ENCODE results near the gene ABL1. TPM values are rescaled to one million over a fixed set of nuclear protein-coding genes. Genes with fewer than 3 reads are reported as not detected.
A peak's percentile ranks its signal among the peaks of the same experiment; 100 is the strongest.

The ABL1 gene
- polyA plus RNA-seq, 1 donor from 2014 or later, result 18.5 TPM

DNA sequence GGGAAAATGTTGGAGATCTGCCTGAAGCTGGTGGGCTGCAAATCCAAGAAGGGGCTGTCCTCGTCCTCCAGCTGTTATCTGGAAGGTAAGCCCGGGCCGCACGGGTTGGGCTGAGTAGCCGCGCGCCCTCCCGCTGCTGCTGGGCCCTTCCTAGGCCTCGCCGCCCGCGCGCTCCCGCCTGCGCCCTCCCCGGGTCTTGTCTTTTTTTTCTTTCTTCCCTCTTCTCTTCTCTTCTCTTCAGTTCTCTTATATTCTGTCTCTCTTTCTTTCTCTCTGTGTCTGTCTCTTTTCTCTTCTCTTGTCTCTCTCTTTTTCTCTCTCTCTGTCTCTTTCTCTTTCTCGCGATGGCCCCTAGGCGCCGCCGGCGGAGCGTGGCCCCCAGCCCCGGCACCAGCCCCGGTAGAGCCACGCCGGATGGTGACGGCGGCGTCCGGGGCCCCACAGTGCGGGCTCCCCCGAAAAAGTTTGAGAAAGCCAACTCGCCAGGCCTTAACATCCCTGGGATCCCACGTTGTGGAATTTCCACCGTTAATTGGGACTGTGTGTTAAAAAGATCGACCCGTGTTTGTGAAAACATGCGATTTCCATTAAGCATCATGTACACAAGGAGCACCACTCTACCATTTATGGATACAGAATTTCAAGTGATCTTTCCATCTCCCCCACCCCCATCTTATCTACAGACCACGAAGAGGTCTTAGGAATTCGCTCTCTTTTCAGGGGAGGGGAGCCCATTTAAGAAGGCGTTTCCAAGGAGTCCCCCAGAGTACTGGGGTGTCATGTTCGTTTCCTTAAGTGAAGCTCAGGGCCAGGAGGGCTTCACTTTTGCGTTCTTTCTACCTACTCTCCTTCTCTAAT lies 616 bp downstream of the ABL1 start:
- Histone ChIP-seq H3F3A (ENCODE audit: insufficient read depth, low read length, poor library complexity, severe bottlenecking) (peaks cover 4% of the 10 kb centered on the region), H3K79me2 (replicated peaks; ENCODE audit: insufficient read depth, low read length) (peaks cover 65% of the 10 kb centered on the region)

GRCh38 chr9:130837002-130837511 lies 2.0 kb downstream of the ABL1 start:
- H3F3A ChIP-seq (ENCODE audit: insufficient read depth, low read length, poor library complexity, severe bottlenecking), result peaks cover 4% of the 10 kb centered on the region
- H4K20me1 ChIP-seq (ENCODE audit: insufficient read depth), result no peaks in the 10 kb centered on the region
- H2AFZ ChIP-seq (ENCODE audit: low read depth, low read length), result no peak overlapping the region
- peak overlapping the region; percentile 72 for H3K4me2 ChIP-seq (ENCODE audit: low read length)
- peaks cover 68% of the 10 kb centered on the region for H3K79me2 ChIP-seq (replicated peaks; ENCODE audit: insufficient read depth, low read length)
- TF ChIP-seq EZH2 (IDR thresholded peaks at IDR 0.05; ENCODE audit: borderline replicate concordance, insufficient read depth, low read length, poor library complexity, severe bottlenecking) (no peak), TAF1 (IDR thresholded peaks at IDR 0.05; ENCODE audit: low read depth) (no peak), EP300 (conservative IDR thresholded peaks at IDR 0.05; ENCODE audit: poor library complexity, severe bottlenecking) (no peak), SMC3 (conservative IDR thresholded peaks at IDR 0.05; ENCODE audit: poor library complexity) (no peak), MXI1 (conservative IDR thresholded peaks at IDR 0.05; ENCODE audit: poor library complexity, severe bottlenecking) (no peak), RAD21 (conservative IDR thresholded peaks at IDR 0.05) (no peak), POLR2AphosphoS5 (IDR thresholded peaks at IDR 0.05) (no peak)
- TF ChIP-seq, protein P1, sequence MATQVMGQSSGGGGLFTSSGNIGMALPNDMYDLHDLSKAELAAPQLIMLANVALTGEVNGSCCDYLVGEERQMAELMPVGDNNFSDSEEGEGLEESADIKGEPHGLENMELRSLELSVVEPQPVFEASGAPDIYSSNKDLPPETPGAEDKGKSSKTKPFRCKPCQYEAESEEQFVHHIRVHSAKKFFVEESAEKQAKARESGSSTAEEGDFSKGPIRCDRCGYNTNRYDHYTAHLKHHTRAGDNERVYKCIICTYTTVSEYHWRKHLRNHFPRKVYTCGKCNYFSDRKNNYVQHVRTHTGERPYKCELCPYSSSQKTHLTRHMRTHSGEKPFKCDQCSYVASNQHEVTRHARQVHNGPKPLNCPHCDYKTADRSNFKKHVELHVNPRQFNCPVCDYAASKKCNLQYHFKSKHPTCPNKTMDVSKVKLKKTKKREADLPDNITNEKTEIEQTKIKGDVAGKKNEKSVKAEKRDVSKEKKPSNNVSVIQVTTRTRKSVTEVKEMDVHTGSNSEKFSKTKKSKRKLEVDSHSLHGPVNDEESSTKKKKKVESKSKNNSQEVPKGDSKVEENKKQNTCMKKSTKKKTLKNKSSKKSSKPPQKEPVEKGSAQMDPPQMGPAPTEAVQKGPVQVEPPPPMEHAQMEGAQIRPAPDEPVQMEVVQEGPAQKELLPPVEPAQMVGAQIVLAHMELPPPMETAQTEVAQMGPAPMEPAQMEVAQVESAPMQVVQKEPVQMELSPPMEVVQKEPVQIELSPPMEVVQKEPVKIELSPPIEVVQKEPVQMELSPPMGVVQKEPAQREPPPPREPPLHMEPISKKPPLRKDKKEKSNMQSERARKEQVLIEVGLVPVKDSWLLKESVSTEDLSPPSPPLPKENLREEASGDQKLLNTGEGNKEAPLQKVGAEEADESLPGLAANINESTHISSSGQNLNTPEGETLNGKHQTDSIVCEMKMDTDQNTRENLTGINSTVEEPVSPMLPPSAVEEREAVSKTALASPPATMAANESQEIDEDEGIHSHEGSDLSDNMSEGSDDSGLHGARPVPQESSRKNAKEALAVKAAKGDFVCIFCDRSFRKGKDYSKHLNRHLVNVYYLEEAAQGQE (IDR thresholded peaks at IDR 0.05; ENCODE audit: borderline replicate concordance), result no peak
- TF ChIP-seq, protein P2, sequence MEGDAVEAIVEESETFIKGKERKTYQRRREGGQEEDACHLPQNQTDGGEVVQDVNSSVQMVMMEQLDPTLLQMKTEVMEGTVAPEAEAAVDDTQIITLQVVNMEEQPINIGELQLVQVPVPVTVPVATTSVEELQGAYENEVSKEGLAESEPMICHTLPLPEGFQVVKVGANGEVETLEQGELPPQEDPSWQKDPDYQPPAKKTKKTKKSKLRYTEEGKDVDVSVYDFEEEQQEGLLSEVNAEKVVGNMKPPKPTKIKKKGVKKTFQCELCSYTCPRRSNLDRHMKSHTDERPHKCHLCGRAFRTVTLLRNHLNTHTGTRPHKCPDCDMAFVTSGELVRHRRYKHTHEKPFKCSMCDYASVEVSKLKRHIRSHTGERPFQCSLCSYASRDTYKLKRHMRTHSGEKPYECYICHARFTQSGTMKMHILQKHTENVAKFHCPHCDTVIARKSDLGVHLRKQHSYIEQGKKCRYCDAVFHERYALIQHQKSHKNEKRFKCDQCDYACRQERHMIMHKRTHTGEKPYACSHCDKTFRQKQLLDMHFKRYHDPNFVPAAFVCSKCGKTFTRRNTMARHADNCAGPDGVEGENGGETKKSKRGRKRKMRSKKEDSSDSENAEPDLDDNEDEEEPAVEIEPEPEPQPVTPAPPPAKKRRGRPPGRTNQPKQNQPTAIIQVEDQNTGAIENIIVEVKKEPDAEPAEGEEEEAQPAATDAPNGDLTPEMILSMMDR (IDR thresholded peaks at IDR 0.05; ENCODE audit: poor library complexity, severe bottlenecking), result no peak
- H3K27me3 ChIP-seq (ENCODE audit: insufficient read depth, low read depth, low read length), result no peaks in the 10 kb centered on the region
- H3K4me3 ChIP-seq (ENCODE audit: low read length), result peak overlapping the region; percentile 86
- H3K9me3 ChIP-seq (ENCODE audit: low read length), result no peaks in the 10 kb centered on the region
- H3K9ac ChIP-seq (ENCODE audit: low read length), result no peak overlapping the region
- H3K36me3 ChIP-seq (ENCODE audit: insufficient read depth, low read length), result no peaks in the 10 kb centered on the region
- H3K9me2 ChIP-seq (ENCODE audit: insufficient read depth, low read length), result no peaks in the 10 kb centered on the region
- no peak overlapping the region for H3K27ac ChIP-seq (ENCODE audit: low read length)

More for the DNA sequence above, 616 bp downstream of the ABL1 start:
- no peaks in the 10 kb centered on the region for H4K20me1 ChIP-seq (ENCODE audit: insufficient read depth)
- H3K9ac ChIP-seq (ENCODE audit: low read length), result peak overlapping the region; percentile 88
- peak overlapping the region; percentile 82 for H2AFZ ChIP-seq (ENCODE audit: low read depth, low read length)
- H3K27me3 ChIP-seq (ENCODE audit: insufficient read depth, low read depth, low read length), result no peaks in the 10 kb centered on the region
- peak overlapping the region; percentile 40 for H3K4me2 ChIP-seq (ENCODE audit: low read length)
- no peaks in the 10 kb centered on the region for H3K36me3 ChIP-seq (ENCODE audit: insufficient read depth, low read length)
- H3K9me2 ChIP-seq (ENCODE audit: insufficient read depth, low read length), result no peaks in the 10 kb centered on the region
- peak overlapping the region; percentile 88 for H3K27ac ChIP-seq (ENCODE audit: low read length)
- H3K4me3 ChIP-seq (ENCODE audit: low read length), result peak overlapping the region; percentile 86
- H3K9me3 ChIP-seq (ENCODE audit: low read length), result no peaks in the 10 kb centered on the region
- no peak for TF ChIP-seq EP300 (conservative IDR thresholded peaks at IDR 0.05; ENCODE audit: poor library complexity, severe bottlenecking)
- TF ChIP-seq MXI1 (conservative IDR thresholded peaks at IDR 0.05; ENCODE audit: poor library complexity, severe bottlenecking), result peak; percentile 8
- TF ChIP-seq RAD21 (conservative IDR thresholded peaks at IDR 0.05), result peak; percentile 11
- TF ChIP-seq, protein P1 (IDR thresholded peaks at IDR 0.05; ENCODE audit: borderline replicate concordance), result peak; percentile 24
- TF ChIP-seq POLR2AphosphoS5 (IDR thresholded peaks at IDR 0.05), result peak; percentile 38

Measured in neural cell (in vitro differentiated cells).